ENCODE data around the gene RBM19.

DNA sequence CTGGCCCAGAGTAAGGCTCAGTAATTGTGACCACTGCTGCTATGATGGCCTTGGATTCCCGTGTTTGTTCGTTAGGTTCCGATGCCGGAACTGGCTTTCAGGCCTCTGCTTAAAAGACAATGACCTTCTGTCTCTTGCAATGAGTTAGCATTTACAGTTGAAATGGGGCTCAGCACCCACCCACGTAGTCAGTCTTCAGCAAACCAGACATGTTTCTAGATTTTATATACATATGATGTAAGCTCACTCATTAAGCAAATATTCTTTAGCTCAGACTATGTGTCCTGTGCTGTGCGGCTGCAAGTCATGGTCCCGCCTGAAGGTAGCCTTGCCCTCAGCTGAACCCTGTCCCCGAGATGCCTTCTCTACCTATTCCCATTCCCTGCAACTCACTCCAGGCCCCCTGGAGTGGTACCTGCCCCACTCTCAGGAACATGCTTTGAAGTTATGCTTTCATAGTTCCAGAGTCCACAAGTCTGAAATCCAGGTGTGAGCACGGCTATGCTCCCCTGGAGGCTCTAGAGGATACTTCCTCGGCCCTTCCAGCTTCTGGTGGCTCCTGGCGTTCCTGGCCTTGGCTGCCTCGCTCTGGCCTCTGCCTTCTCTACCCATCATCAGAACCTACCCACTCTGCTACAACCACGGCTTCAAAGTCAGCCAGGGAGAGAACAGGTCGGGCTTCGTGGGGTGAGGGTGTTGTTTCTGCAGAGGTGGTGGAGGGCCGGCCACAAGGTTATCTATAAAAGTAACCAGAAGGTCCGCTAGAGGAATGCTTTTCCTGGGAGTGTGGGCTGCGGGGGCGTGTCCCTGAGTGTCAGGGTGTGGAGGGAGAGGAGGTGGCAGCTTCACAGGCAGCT lies 157.8 kb downstream of the RBM19 start:
- TF ChIP-seq, protein P1, sequence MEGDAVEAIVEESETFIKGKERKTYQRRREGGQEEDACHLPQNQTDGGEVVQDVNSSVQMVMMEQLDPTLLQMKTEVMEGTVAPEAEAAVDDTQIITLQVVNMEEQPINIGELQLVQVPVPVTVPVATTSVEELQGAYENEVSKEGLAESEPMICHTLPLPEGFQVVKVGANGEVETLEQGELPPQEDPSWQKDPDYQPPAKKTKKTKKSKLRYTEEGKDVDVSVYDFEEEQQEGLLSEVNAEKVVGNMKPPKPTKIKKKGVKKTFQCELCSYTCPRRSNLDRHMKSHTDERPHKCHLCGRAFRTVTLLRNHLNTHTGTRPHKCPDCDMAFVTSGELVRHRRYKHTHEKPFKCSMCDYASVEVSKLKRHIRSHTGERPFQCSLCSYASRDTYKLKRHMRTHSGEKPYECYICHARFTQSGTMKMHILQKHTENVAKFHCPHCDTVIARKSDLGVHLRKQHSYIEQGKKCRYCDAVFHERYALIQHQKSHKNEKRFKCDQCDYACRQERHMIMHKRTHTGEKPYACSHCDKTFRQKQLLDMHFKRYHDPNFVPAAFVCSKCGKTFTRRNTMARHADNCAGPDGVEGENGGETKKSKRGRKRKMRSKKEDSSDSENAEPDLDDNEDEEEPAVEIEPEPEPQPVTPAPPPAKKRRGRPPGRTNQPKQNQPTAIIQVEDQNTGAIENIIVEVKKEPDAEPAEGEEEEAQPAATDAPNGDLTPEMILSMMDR (IDR thresholded peaks at IDR 0.05; ENCODE audit: low read length): no peak
- TF ChIP-seq EZH2 (optimal IDR thresholded peaks at IDR 0.05; ENCODE audit: low read depth, low read length) (no peak), EZH2phosphoT487 (IDR thresholded peaks at IDR 0.05; ENCODE audit: low read length) (no peak)
